ENCODE results near the gene EPS15. TPM values are rescaled to one million over a fixed set of nuclear protein-coding genes. Genes with fewer than 3 reads are reported as not detected.

EPS15 gene
- total RNA-seq, 4 donors from 2014 or later = 53.5 to 106 (median 74.2) TPM

- ATAC-seq = no peak
- 86 to 100% methylated on average over 4 to 6 of the region's 11 CpGs for WGBS, 2 donors (ENCODE audit: low coverage in 1 of 2)
- no peak for TF ChIP-seq EP300 (IDR thresholded peaks at IDR 0.05)
- no peak for TF ChIP-seq POLR2A (IDR thresholded peaks at IDR 0.05)
- no peak for TF ChIP-seq POLR2AphosphoS5 (IDR thresholded peaks at IDR 0.05)
- TF ChIP-seq CTCF (IDR thresholded peaks at IDR 0.05) = no peak
- Histone ChIP-seq H3K4me3 (no peak overlapping the region), H3K36me3 (no peaks in the 10 kb centered on the region), H3K4me1 (no peaks in the 10 kb centered on the region), H3K9me3 (no peaks in the 10 kb centered on the region), H3K27ac (no peak overlapping the region), H3K27me3 (peaks cover 6% of the 10 kb centered on the region)
These were observed 197.8 kb downstream of the EPS15 start for GRCh38 chr1:51320967-51321923.

- Histone ChIP-seq H3K4me3 (no peak overlapping the region), H3K27ac (no peak overlapping the region), H3K27me3 (peaks cover 6% of the 10 kb centered on the region), H3K4me1 (peaks cover 0 to 10% (median 0%) of the 10 kb centered on the region in 3 donors), H3K36me3 (no peaks in the 10 kb centered on the region), H3K9me3 (no peaks in the 10 kb centered on the region)
- TF ChIP-seq POLR2A (IDR thresholded peaks at IDR 0.05) (no peak), EP300 (IDR thresholded peaks at IDR 0.05) (no peak), POLR2AphosphoS5 (IDR thresholded peaks at IDR 0.05) (no peak), CTCF (IDR thresholded peaks at IDR 0.05) (no peak)
- WGBS, 2 donors (ENCODE audit: low coverage in 1 of 2) = 74 to 100% methylated on average over 1 to 5 of the region's 7 CpGs
- no peak for ATAC-seq
These were observed 201.3 kb downstream of the EPS15 start for GRCh38 chr1:51317798-51318197.

GRCh38 chr1:51316846-51317120 is 202.3 kb downstream of the EPS15 start:
- Histone ChIP-seq H3K36me3 (no peaks in the 10 kb centered on the region), H3K27ac (no peak overlapping the region), H3K9me3 (no peaks in the 10 kb centered on the region), H3K27me3 (peaks cover 4% of the 10 kb centered on the region), H3K4me1 (peaks cover 0 to 10% (median 0%) of the 10 kb centered on the region in 3 donors), H3K4me3 (no peak overlapping the region)
- TF ChIP-seq POLR2AphosphoS5 (IDR thresholded peaks at IDR 0.05) (no peak), POLR2A (IDR thresholded peaks at IDR 0.05) (no peak), EP300 (IDR thresholded peaks at IDR 0.05) (no peak), CTCF (IDR thresholded peaks at IDR 0.05) (no peak)
- ATAC-seq = no peak
- 88% methylated on average over 1 to 2 of the region's 4 CpGs for WGBS, 2 donors (ENCODE audit: low coverage in 1 of 2)

GRCh38 chr1:51316113-51316845 is 202.8 kb downstream of the EPS15 start:
- Histone ChIP-seq H3K27ac (no peak overlapping the region), H3K27me3 (no peaks in the 10 kb centered on the region), H3K4me1 (peaks cover 0 to 10% (median 0%) of the 10 kb centered on the region in 3 donors), H3K4me3 (no peak overlapping the region), H3K36me3 (no peaks in the 10 kb centered on the region), H3K9me3 (no peaks in the 10 kb centered on the region)
- WGBS, 2 donors (ENCODE audit: low coverage in 1 of 2) = 0 to 80% methylated on average over 1 of the region's 9 CpGs
- no peak for ATAC-seq
- TF ChIP-seq CTCF (IDR thresholded peaks at IDR 0.05) = no peak
- TF ChIP-seq POLR2A (IDR thresholded peaks at IDR 0.05) = no peak
- TF ChIP-seq POLR2AphosphoS5 (IDR thresholded peaks at IDR 0.05) = no peak
- TF ChIP-seq EP300 (IDR thresholded peaks at IDR 0.05) = no peak

All from gastroesophageal sphincter (tissue), 4 donors.